Hippocampal formation (tissue), 2 donors: ENCODE data around the gene TMSB4X.

Experiments
- DNase-seq, 2 donors: peaks; one replicate each; lab custom pipeline; 2025; lab: John Stamatoyannopoulos, UW

TMSB4X gene

DNA sequence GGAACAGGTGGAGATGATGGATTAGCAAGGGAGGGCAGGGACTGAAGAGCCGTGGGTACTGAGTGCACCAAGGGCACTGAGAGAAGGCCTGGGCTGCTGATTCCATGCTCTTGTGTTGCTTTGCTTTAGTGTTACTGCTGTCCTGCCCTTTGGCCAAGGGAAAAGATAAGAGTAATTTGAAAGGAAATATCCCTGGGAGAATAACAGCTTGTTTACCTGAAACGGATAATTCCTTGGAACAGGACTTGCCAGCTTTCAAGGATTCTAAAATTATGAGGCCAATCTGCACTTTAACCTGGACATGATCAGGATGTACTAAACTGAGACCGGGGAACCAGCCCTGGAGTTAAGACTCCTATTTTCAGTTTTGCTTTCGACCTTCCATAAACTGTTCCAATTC is 49.1 kb downstream of the TMSB4X start:
- no peak for DNase-seq

DNA sequence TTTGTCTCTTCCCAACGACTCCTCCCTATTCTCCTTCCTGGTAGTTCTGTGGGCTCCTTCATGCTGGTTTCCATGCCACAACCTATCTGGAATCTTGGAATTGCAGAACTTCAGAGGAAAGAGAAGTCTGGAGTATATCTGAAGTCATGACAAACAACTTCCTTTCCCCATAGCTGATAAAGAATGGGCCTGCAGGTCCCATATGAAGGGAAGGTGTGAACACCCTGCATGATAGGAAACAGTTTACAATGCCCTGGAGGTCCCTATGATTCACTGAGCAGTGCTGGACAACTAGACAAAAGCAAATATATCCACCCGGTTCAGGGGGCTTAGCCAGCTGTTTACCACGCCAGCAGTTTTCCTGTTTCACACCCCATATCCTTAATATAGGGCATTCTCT is 50.1 kb downstream of the TMSB4X start:
- DNase-seq: no peak
